H1 (cell line): ENCODE data around the gene CHD2.

ENCODE experiments used
- FOSL1 ChIP-seq: IDR thresholded peaks from 2 replicates; pipeline ENCODE4 v1.6.1; 2011; ENCODE audit warnings: mild to moderate bottlenecking, low read depth, low read length, moderate library complexity; ENCODE audit not compliant: insufficient read depth
- GTF2F1 ChIP-seq: IDR thresholded peaks from 2 replicates; pipeline ENCODE4 v1.6.1; 2012; ENCODE audit warnings: low read depth, low read length, improper control_type of control experiment, borderline replicate concordance
- KDM1A ChIP-seq: fragments of 200-600, 300-600 bp; sonication (generic); IDR thresholded peaks from 2 replicates; pipeline ENCODE4 v1.7.1; 2016; ENCODE audit warnings: mild to moderate bottlenecking, low read length, borderline replicate concordance
- POLR2A ChIP-seq, 2 experiments: IDR thresholded peaks; 1 replicate in 1 of 2; 2 replicates in 1 of 2; pipeline ENCODE4 v1.6.1; 2011; ENCODE audit warnings: low read depth in 2 of 2, low read length in 2 of 2, mild to moderate bottlenecking in 2 of 2; ENCODE audit errors: control extremely low read depth in 1 of 2
- POLR2AphosphoS5 ChIP-seq: IDR thresholded peaks from 2 replicates; pipeline ENCODE4 v1.6.1; 2011; ENCODE audit warnings: low read depth, low read length
- RAD21 ChIP-seq, 2 experiments: IDR thresholded peaks in 1 of 2; conservative IDR thresholded peaks in 1 of 2; 2 replicates each; pipeline ENCODE4 v1.6.1; 2011; ENCODE audit warnings: low read depth in 2 of 2, low read length in 2 of 2, improper control_type of control experiment in 1 of 2, inconsistent platforms in 1 of 2, mild to moderate bottlenecking in 1 of 2, moderate library complexity in 1 of 2
- RFX5 ChIP-seq: IDR thresholded peaks from 2 replicates; pipeline ENCODE4 v1.6.1; 2011; ENCODE audit warnings: low read depth, low read length, improper control_type of control experiment, borderline replicate concordance
- SIRT6 ChIP-seq: IDR thresholded peaks from one replicate; pipeline ENCODE4 v1.7.1; 2012; ENCODE audit warnings: low read length, inconsistent platforms
- TAF1 ChIP-seq: IDR thresholded peaks from 2 replicates; pipeline ENCODE4 v1.6.1; 2011; ENCODE audit warnings: mild to moderate bottlenecking, low read depth, low read length
- TF ChIP-seq, protein P1 (sequence below), 3 experiments: IDR thresholded peaks; 1 replicate in 2 of 3; 2 replicates in 1 of 3; pipeline versions ENCODE4 v1.5.1 to v1.6.1; 2011; ENCODE audit warnings: low read length in 3 of 3, mild to moderate bottlenecking in 3 of 3, inconsistent platforms in 2 of 3, low read depth in 1 of 3, moderate library complexity in 1 of 3; ENCODE audit not compliant: insufficient read depth in 1 of 3; ENCODE audit errors: control extremely low read depth in 1 of 3
- TF ChIP-seq, protein P2 (sequence below): fragments of 300-600 bp; sonication (generic); IDR thresholded peaks from 2 replicates; pipeline ENCODE4 v1.7.1; 2012; ENCODE audit warnings: low read length, moderate library complexity, mild to moderate bottlenecking, inconsistent platforms; ENCODE audit not compliant: insufficient replicate concordance

DNA sequence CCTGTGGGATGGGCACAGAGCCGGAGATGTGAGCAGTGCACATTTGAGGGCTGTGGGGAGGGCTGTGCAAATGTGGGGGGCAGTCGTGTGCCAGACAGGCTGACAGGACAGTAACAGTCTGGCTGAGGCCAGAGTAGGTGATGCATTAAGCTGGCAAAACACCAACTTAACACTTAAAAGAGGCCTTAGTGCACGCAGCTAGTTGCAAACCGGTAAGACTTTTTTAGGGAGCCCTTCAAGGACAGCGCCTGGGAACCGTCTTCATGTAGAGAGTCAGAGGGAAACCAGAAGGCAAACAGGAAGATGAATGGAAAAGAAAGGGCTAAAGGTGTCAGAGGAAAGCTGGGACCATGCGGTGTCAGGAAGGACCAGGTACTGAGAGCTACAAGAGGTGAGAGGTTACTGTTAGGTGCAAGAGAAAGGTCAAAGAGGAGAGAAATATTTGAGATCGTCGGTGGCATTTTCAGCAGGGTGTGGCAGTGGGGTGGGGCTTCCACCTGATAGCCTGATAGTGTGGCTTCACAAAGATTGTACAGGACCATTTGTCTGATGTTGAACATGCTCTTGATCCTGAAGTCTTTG, 30.0 kb upstream of the CHD2 start:
- TF ChIP-seq, protein P1, sequence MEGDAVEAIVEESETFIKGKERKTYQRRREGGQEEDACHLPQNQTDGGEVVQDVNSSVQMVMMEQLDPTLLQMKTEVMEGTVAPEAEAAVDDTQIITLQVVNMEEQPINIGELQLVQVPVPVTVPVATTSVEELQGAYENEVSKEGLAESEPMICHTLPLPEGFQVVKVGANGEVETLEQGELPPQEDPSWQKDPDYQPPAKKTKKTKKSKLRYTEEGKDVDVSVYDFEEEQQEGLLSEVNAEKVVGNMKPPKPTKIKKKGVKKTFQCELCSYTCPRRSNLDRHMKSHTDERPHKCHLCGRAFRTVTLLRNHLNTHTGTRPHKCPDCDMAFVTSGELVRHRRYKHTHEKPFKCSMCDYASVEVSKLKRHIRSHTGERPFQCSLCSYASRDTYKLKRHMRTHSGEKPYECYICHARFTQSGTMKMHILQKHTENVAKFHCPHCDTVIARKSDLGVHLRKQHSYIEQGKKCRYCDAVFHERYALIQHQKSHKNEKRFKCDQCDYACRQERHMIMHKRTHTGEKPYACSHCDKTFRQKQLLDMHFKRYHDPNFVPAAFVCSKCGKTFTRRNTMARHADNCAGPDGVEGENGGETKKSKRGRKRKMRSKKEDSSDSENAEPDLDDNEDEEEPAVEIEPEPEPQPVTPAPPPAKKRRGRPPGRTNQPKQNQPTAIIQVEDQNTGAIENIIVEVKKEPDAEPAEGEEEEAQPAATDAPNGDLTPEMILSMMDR (IDR thresholded peaks at IDR 0.05; ENCODE audit: control extremely low read depth in 1 of 3, insufficient read depth in 1 of 3, low read depth in 1 of 3, low read length in 3 of 3): no peak
- TF ChIP-seq GTF2F1 (no peak), RAD21 (IDR thresholded peaks at IDR 0.05 in 1 of 2, conservative IDR thresholded peaks at IDR 0.05 in 1 of 2; ENCODE audit: low read depth in 2 of 2, low read length in 2 of 2) (no peak), POLR2A (IDR thresholded peaks at IDR 0.05; ENCODE audit: control extremely low read depth in 1 of 2, low read depth in 2 of 2, low read length in 2 of 2) (no peak), TAF1 (no peak), POLR2AphosphoS5 (no peak), SIRT6 (no peak), KDM1A (no peak), FOSL1 (no peak), RFX5 (no peak)
- TF ChIP-seq, protein P2, sequence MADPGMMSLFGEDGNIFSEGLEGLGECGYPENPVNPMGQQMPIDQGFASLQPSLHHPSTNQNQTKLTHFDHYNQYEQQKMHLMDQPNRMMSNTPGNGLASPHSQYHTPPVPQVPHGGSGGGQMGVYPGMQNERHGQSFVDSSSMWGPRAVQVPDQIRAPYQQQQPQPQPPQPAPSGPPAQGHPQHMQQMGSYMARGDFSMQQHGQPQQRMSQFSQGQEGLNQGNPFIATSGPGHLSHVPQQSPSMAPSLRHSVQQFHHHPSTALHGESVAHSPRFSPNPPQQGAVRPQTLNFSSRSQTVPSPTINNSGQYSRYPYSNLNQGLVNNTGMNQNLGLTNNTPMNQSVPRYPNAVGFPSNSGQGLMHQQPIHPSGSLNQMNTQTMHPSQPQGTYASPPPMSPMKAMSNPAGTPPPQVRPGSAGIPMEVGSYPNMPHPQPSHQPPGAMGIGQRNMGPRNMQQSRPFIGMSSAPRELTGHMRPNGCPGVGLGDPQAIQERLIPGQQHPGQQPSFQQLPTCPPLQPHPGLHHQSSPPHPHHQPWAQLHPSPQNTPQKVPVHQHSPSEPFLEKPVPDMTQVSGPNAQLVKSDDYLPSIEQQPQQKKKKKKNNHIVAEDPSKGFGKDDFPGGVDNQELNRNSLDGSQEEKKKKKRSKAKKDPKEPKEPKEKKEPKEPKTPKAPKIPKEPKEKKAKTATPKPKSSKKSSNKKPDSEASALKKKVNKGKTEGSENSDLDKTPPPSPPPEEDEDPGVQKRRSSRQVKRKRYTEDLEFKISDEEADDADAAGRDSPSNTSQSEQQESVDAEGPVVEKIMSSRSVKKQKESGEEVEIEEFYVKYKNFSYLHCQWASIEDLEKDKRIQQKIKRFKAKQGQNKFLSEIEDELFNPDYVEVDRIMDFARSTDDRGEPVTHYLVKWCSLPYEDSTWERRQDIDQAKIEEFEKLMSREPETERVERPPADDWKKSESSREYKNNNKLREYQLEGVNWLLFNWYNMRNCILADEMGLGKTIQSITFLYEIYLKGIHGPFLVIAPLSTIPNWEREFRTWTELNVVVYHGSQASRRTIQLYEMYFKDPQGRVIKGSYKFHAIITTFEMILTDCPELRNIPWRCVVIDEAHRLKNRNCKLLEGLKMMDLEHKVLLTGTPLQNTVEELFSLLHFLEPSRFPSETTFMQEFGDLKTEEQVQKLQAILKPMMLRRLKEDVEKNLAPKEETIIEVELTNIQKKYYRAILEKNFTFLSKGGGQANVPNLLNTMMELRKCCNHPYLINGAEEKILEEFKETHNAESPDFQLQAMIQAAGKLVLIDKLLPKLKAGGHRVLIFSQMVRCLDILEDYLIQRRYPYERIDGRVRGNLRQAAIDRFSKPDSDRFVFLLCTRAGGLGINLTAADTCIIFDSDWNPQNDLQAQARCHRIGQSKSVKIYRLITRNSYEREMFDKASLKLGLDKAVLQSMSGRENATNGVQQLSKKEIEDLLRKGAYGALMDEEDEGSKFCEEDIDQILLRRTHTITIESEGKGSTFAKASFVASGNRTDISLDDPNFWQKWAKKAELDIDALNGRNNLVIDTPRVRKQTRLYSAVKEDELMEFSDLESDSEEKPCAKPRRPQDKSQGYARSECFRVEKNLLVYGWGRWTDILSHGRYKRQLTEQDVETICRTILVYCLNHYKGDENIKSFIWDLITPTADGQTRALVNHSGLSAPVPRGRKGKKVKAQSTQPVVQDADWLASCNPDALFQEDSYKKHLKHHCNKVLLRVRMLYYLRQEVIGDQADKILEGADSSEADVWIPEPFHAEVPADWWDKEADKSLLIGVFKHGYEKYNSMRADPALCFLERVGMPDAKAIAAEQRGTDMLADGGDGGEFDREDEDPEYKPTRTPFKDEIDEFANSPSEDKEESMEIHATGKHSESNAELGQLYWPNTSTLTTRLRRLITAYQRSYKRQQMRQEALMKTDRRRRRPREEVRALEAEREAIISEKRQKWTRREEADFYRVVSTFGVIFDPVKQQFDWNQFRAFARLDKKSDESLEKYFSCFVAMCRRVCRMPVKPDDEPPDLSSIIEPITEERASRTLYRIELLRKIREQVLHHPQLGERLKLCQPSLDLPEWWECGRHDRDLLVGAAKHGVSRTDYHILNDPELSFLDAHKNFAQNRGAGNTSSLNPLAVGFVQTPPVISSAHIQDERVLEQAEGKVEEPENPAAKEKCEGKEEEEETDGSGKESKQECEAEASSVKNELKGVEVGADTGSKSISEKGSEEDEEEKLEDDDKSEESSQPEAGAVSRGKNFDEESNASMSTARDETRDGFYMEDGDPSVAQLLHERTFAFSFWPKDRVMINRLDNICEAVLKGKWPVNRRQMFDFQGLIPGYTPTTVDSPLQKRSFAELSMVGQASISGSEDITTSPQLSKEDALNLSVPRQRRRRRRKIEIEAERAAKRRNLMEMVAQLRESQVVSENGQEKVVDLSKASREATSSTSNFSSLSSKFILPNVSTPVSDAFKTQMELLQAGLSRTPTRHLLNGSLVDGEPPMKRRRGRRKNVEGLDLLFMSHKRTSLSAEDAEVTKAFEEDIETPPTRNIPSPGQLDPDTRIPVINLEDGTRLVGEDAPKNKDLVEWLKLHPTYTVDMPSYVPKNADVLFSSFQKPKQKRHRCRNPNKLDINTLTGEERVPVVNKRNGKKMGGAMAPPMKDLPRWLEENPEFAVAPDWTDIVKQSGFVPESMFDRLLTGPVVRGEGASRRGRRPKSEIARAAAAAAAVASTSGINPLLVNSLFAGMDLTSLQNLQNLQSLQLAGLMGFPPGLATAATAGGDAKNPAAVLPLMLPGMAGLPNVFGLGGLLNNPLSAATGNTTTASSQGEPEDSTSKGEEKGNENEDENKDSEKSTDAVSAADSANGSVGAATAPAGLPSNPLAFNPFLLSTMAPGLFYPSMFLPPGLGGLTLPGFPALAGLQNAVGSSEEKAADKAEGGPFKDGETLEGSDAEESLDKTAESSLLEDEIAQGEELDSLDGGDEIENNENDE: no peak
